Gastroesophageal sphincter (tissue), 3 donors: Measurements from ENCODE around the gene TSKU.

Source experiments
- CTCF ChIP-seq, 4 experiments: fragments of 200-600 bp in 2 of 4; fragments of 450-650 bp in 2 of 4; sonication (generic) in 1 of 4; IDR thresholded peaks; one replicate each; pipeline ENCODE4 v1.5.1; 2017 to 2019; ENCODE audit warnings: antibody characterized with exemption in 4 of 4, mild to moderate bottlenecking in 2 of 4, moderate library complexity in 2 of 4
- EP300 ChIP-seq: sonication (generic); formaldehyde crosslinking; IDR thresholded peaks from one replicate; pipeline ENCODE4 v1.6.1; 2017; ENCODE audit warnings: antibody characterized with exemption, mild to moderate bottlenecking
- POLR2A ChIP-seq, 2 donors: fragments of 450-650 bp; IDR thresholded peaks; one replicate each; pipeline ENCODE4 v1.6.1; 2017; ENCODE audit warnings: antibody characterized with exemption in 2 of 2, mild to moderate bottlenecking in 2 of 2, moderate library complexity in 1 of 2

- TF ChIP-seq CTCF (IDR thresholded peaks at IDR 0.05) (no peak), EP300 (no peak), POLR2A (IDR thresholded peaks at IDR 0.05) (no peak)
These were observed 1.9 kb upstream of the TSKU start for GRCh38 chr11:76781046-76781801.
